Neural cell (in vitro differentiated cells): ENCODE data around the gene KRTAP5-6. TPM values are rescaled to one million over a fixed set of nuclear protein-coding genes. Genes with fewer than 3 reads are reported as not detected.

Experiments
- H2AFZ ChIP-seq: fragments of 200-600, 300-800 bp; sonication (generic), shearing (Covaris generic); 2 replicates; pipeline ENCODE4 v1.6.0; 2014; ENCODE audit warnings: low read depth, mild to moderate bottlenecking, antibody characterized with exemption, low read length, moderate library complexity
- H3F3A ChIP-seq: fragments of 200-600 bp; shearing (Covaris generic); 2 replicates; pipeline ENCODE4 v1.6.1; 2016; ENCODE audit warnings: mild to moderate bottlenecking, moderate library complexity, mixed read lengths, antibody characterized with exemption, low read length; ENCODE audit not compliant: insufficient read depth, poor library complexity, severe bottlenecking
- H3K27ac ChIP-seq: fragments of 200-600, 300-800 bp; sonication (generic), shearing (Covaris generic); 2 replicates; pipeline ENCODE4 v1.5.1; 2014; ENCODE audit warnings: mild to moderate bottlenecking, low read length, moderate library complexity
- H3K27me3 ChIP-seq: fragments of 300-800, 200-600 bp; sonication (generic), shearing (Covaris generic); 2 replicates; pipeline ENCODE4 v1.6.0; 2014; ENCODE audit warnings: mild to moderate bottlenecking, low read depth, low read length, moderate library complexity; ENCODE audit not compliant: insufficient read depth
- H3K36me3 ChIP-seq: fragments of 300-800, 200-600 bp; sonication (generic), shearing (Covaris generic); 2 replicates; pipeline ENCODE4 v1.5.1; 2014; ENCODE audit warnings: mild to moderate bottlenecking, antibody characterized with exemption, low read length, moderate library complexity; ENCODE audit not compliant: insufficient read depth
- H3K4me2 ChIP-seq: fragments of 300-800, 200-600 bp; sonication (generic), shearing (Covaris generic); 2 replicates; pipeline ENCODE4 v1.6.0; 2014; ENCODE audit warnings: mild to moderate bottlenecking, low read length
- H3K4me3 ChIP-seq: fragments of 300-800, 200-600 bp; sonication (generic), shearing (Covaris generic); 2 replicates; pipeline ENCODE4 v1.5.1; 2014; ENCODE audit warnings: mild to moderate bottlenecking, low read length, moderate library complexity
- H3K79me2 ChIP-seq: fragments of 200-600 bp; shearing (Covaris generic); replicated peaks from 2 replicates; pipeline ENCODE4 v1.6.0; 2014; ENCODE audit warnings: mild to moderate bottlenecking, low read length, moderate library complexity; ENCODE audit not compliant: insufficient read depth
- H3K9ac ChIP-seq: fragments of 300-800, 200-600 bp; sonication (generic), shearing (Covaris generic); 2 replicates; pipeline ENCODE4 v1.6.1; 2016; ENCODE audit warnings: mild to moderate bottlenecking, low read length, mixed read lengths
- H3K9me2 ChIP-seq: fragments of 200-600 bp; shearing (Covaris generic); 2 replicates; pipeline ENCODE4 v1.6.1; 2016; ENCODE audit warnings: mild to moderate bottlenecking, low read length, mixed read lengths; ENCODE audit not compliant: insufficient read depth
- H3K9me3 ChIP-seq: fragments of 200-600, 300-800 bp; sonication (generic), shearing (Covaris generic); 2 replicates; pipeline ENCODE4 v1.6.1; 2016; ENCODE audit warnings: mild to moderate bottlenecking, mixed run types, low read length, moderate library complexity, mixed read lengths
- H4K20me1 ChIP-seq: fragments of 200-600 bp; shearing (Covaris generic); 2 replicates; pipeline ENCODE4 v1.6.1; 2016; ENCODE audit warnings: mild to moderate bottlenecking, mixed run types; ENCODE audit not compliant: insufficient read depth
- EP300 ChIP-seq: fragments of 450-650 bp; conservative IDR thresholded peaks from 2 replicates; pipeline ENCODE4 v1.6.1; 2014; ENCODE audit warnings: antibody characterized with exemption, mild to moderate bottlenecking, moderate library complexity; ENCODE audit not compliant: poor library complexity, severe bottlenecking
- EZH2 ChIP-seq: fragments of 200-600, 300-800 bp; shearing (Covaris generic), sonication (generic); IDR thresholded peaks from 2 replicates; pipeline ENCODE4 v1.6.1; 2014; ENCODE audit warnings: antibody characterized with exemption, low read length, borderline replicate concordance, mild to moderate bottlenecking; ENCODE audit not compliant: insufficient read depth, poor library complexity, severe bottlenecking
- MXI1 ChIP-seq: fragments of 450-650 bp; conservative IDR thresholded peaks from 2 replicates; pipeline ENCODE4 v1.6.1; 2014; ENCODE audit warnings: antibody characterized with exemption, mild to moderate bottlenecking; ENCODE audit not compliant: poor library complexity, severe bottlenecking
- POLR2AphosphoS5 ChIP-seq: IDR thresholded peaks from 2 replicates; pipeline ENCODE4 v1.6.1; 2012
- RAD21 ChIP-seq: fragments of 450-650 bp; conservative IDR thresholded peaks from 2 replicates; pipeline ENCODE4 v1.6.1; 2014; ENCODE audit warnings: antibody characterized with exemption, mild to moderate bottlenecking, moderate library complexity
- REST ChIP-seq: IDR thresholded peaks from 2 replicates; pipeline ENCODE4 v1.6.1; 2012; ENCODE audit warnings: borderline replicate concordance
- SMC3 ChIP-seq: fragments of 450-650 bp; conservative IDR thresholded peaks from 2 replicates; pipeline ENCODE4 v1.6.1; 2014; ENCODE audit warnings: antibody characterized with exemption, mild to moderate bottlenecking, moderate library complexity; ENCODE audit not compliant: poor library complexity
- TAF1 ChIP-seq: IDR thresholded peaks from 2 replicates; pipeline ENCODE4 v1.6.1; 2012; ENCODE audit warnings: low read depth
- polyA plus RNA-seq: library from polyadenylated mRNA; depleted of rRNA; stranded (reverse); fragments of >200 nt; gene quantifications from 2 replicates; pipeline ENCODE4 v1.2.3, GENCODE V29; 2014
- TF ChIP-seq, protein P1 (sequence below): fragments of 450-650 bp; IDR thresholded peaks from 2 replicates; pipeline ENCODE4 v1.5.1; 2014; ENCODE audit warnings: antibody characterized with exemption, mild to moderate bottlenecking, moderate library complexity; ENCODE audit not compliant: poor library complexity, severe bottlenecking

The KRTAP5-6 gene
- polyA plus RNA-seq, 1 donor from 2014 or later: not detected

GRCh38 chr11:1667121-1667850, 29.7 kb upstream of the KRTAP5-6 start (continued):
- no peak for TF ChIP-seq REST
- no peak for TF ChIP-seq MXI1
- TF ChIP-seq TAF1: no peak

- Histone ChIP-seq H3K4me2 (no peak overlapping the region), H3K9me2 (no peaks in the 10 kb centered on the region), H3K79me2 (no peaks in the 10 kb centered on the region), H3K9ac (no peak overlapping the region), H4K20me1 (no peaks in the 10 kb centered on the region), H3K27me3 (no peaks in the 10 kb centered on the region), H3K27ac (no peak overlapping the region), H3K4me3 (no peak overlapping the region), H2AFZ (no peak overlapping the region), H3F3A (no peaks in the 10 kb centered on the region), H3K9me3 (no peaks in the 10 kb centered on the region), H3K36me3 (no peaks in the 10 kb centered on the region)
- TF ChIP-seq REST (no peak), MXI1 (no peak), EZH2 (no peak), POLR2AphosphoS5 (no peak), SMC3 (no peak), TAF1 (no peak), RAD21 (no peak), EP300 (no peak)
- TF ChIP-seq, protein P1, sequence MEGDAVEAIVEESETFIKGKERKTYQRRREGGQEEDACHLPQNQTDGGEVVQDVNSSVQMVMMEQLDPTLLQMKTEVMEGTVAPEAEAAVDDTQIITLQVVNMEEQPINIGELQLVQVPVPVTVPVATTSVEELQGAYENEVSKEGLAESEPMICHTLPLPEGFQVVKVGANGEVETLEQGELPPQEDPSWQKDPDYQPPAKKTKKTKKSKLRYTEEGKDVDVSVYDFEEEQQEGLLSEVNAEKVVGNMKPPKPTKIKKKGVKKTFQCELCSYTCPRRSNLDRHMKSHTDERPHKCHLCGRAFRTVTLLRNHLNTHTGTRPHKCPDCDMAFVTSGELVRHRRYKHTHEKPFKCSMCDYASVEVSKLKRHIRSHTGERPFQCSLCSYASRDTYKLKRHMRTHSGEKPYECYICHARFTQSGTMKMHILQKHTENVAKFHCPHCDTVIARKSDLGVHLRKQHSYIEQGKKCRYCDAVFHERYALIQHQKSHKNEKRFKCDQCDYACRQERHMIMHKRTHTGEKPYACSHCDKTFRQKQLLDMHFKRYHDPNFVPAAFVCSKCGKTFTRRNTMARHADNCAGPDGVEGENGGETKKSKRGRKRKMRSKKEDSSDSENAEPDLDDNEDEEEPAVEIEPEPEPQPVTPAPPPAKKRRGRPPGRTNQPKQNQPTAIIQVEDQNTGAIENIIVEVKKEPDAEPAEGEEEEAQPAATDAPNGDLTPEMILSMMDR: no peak
These were observed 29.1 kb upstream of the KRTAP5-6 start for GRCh38 chr11:1667906-1668305.
